ENCODE measurements around the gene ALDH1B1. TPM values are rescaled to one million over a fixed set of nuclear protein-coding genes. Genes with fewer than 3 reads are reported as not detected.

Gene ALDH1B1
- total RNA-seq, result 25.8 and 32.3 TPM in 2 replicates

GRCh38 chr9:38392235-38393127 is at the start of gene ALDH1B1:
ALDH1B1 (plus strand) TSS chr9:38392702; CDS start chr9:38395749, 3,047 bp downstream.

GRCh38 chr9:38423973-38424843 is 31.7 kb downstream of the ALDH1B1 start, which contains the start of gene IGFBPL1:
IGFBPL1 (minus strand) TSS chr9:38424454; CDS start chr9:38424424, 30 bp downstream.

Other genes with a start within 250 kb of the ALDH1B1 start
- 0.24 and 0.49 TPM in 2 replicates for gene IGFBPL1, start 31.8 kb downstream of the ALDH1B1 start, total RNA-seq
- not detected in 2 replicates for gene ANKRD18A, start 227.9 kb downstream of the ALDH1B1 start, total RNA-seq

All from hair follicle dermal papilla cell (primary cell).